Left ventricle myocardium inferior (tissue), 1 donor: ENCODE results near the gene GRIP2. TPM values are rescaled to one million over a fixed set of nuclear protein-coding genes. Genes with fewer than 3 reads are reported as not detected.

Experiments
- DNase-seq: peaks from one replicate; pipeline ENCODE4 v3.0.0-alpha.2; 2020
- H3K27ac ChIP-seq: fragments of 200-600 bp; replicated peaks from 2 replicates; pipeline ENCODE4 v1.8.0; 2021
- H3K27me3 ChIP-seq: fragments of 200-600 bp; 2 replicates; pipeline ENCODE4 v1.8.0; 2021; ENCODE audit warnings: low read depth
- H3K36me3 ChIP-seq: fragments of 200-600 bp; 2 replicates; pipeline ENCODE4 v1.8.0; 2021
- H3K4me1 ChIP-seq: fragments of 200-600 bp; 2 replicates; pipeline ENCODE4 v1.8.0; 2021
- H3K4me3 ChIP-seq: fragments of 200-600 bp; 2 replicates; pipeline ENCODE4 v1.8.0; 2021; ENCODE audit warnings: mild to moderate bottlenecking, moderate library complexity
- H3K9me3 ChIP-seq: fragments of 200-600 bp; replicated peaks from 2 replicates; pipeline ENCODE4 v1.8.0; 2021
- CTCF ChIP-seq: fragments of 200-600 bp; IDR thresholded peaks from 2 replicates; pipeline ENCODE4 v1.8.0; 2021; ENCODE audit warnings: antibody characterized with exemption, mild to moderate bottlenecking, borderline replicate concordance
- intact Hi-C: fragments of 100-400 bp; cut with micrococcal nuclease; formaldehyde crosslinking; loops from one replicate; pipeline ENCODE4 v1.11.0; 2022
- total RNA-seq: library from RNA; stranded (reverse); fragmentation: NEBNext Ultra II Directional; extraction: Animal tissue kit (Norgen Biotek cat#: 25700); gene quantifications from one replicate; pipeline ENCODE4 v1.2.1, GENCODE V29; 2021
- donor health status: DM: no; HTN: yes; CAD: no; lungs with severe emphysema.

Gene GRIP2
- total RNA-seq, 1 donor from 2014 or later, result 59.1 TPM

GRCh38 chr3:14522768-14523167, 17.4 kb downstream of the GRIP2 start:
- intact Hi-C loops, result no loop called here
- Histone ChIP-seq H3K27ac (peak overlapping the region; percentile 93), H3K4me1 (peaks cover 91% of the 10 kb centered on the region), H3K27me3 (no peaks in the 10 kb centered on the region), H3K9me3 (no peaks in the 10 kb centered on the region), H3K36me3 (peaks cover 11% of the 10 kb centered on the region), H3K4me3 (peak overlapping the region; percentile 42)
- no peak for TF ChIP-seq CTCF
- DNase-seq, result no peak

GRCh38 chr3:14522129-14522691, 17.9 kb downstream of the GRIP2 start:
- Histone ChIP-seq H3K27ac (peak overlapping the region; percentile 93), H3K27me3 (no peaks in the 10 kb centered on the region), H3K36me3 (peaks cover 14% of the 10 kb centered on the region), H3K4me1 (peaks cover 93% of the 10 kb centered on the region), H3K4me3 (peak overlapping the region; percentile 48), H3K9me3 (no peaks in the 10 kb centered on the region)
- intact Hi-C loops, result no loop called here
- TF ChIP-seq CTCF, result no peak
- DNase-seq, result peak; percentile 80

GRCh38 chr3:14521611-14522010, 18.5 kb downstream of the GRIP2 start:
- no peak for DNase-seq
- peak overlapping the region; percentile 93 for H3K27ac ChIP-seq
- no peaks in the 10 kb centered on the region for H3K27me3 ChIP-seq
- peaks cover 89% of the 10 kb centered on the region for H3K4me1 ChIP-seq
- H3K9me3 ChIP-seq, result no peaks in the 10 kb centered on the region
- H3K36me3 ChIP-seq, result peaks cover 14% of the 10 kb centered on the region
- intact Hi-C loops, result no loop called here
- H3K4me3 ChIP-seq, result peak overlapping the region; percentile 48
- no peak for TF ChIP-seq CTCF

GRCh38 chr3:14520967-14521366, 19.2 kb downstream of the GRIP2 start:
- H3K4me1 ChIP-seq, result peaks cover 83% of the 10 kb centered on the region
- TF ChIP-seq CTCF, result no peak
- intact Hi-C loops, result no loop called here

GRCh38 chr3:14520149-14520548, 20.0 kb downstream of the GRIP2 start:
- H3K9me3 ChIP-seq, result no peaks in the 10 kb centered on the region

More at GRCh38 chr3:14520967-14521366, 19.2 kb downstream of the GRIP2 start:
- H3K27me3 ChIP-seq, result no peaks in the 10 kb centered on the region
- H3K27ac ChIP-seq, result peak overlapping the region; percentile 93
- no peak for DNase-seq
- H3K4me3 ChIP-seq, result peak overlapping the region; percentile 48
- peaks cover 19% of the 10 kb centered on the region for H3K36me3 ChIP-seq
- no peaks in the 10 kb centered on the region for H3K9me3 ChIP-seq

More at GRCh38 chr3:14520149-14520548, 20.0 kb downstream of the GRIP2 start:
- intact Hi-C loops, result no loop called here
- no peak for DNase-seq
- TF ChIP-seq CTCF, result no peak
- no peak overlapping the region for H3K4me3 ChIP-seq
- peaks cover 75% of the 10 kb centered on the region for H3K4me1 ChIP-seq
- no peaks in the 10 kb centered on the region for H3K27me3 ChIP-seq
- H3K27ac ChIP-seq, result peak overlapping the region; percentile 93
- H3K36me3 ChIP-seq, result peaks cover 27% of the 10 kb centered on the region
